ENCODE measurements around the gene LCN10.
"Not testable (repeated sequence)": the region's sequence is repeated elsewhere in the genome, so short reads cannot be mapped to it uniquely, and the experiment has no call there.

Gene LCN10

GRCh38 chr9:136742591-136743391 lies at the start of gene LCN10:
Gene LCN10 (minus strand): TSS chr9:136742940. CDS start chr9:136742903, 37 bp downstream.
- no peak for DNase-seq

DNA sequence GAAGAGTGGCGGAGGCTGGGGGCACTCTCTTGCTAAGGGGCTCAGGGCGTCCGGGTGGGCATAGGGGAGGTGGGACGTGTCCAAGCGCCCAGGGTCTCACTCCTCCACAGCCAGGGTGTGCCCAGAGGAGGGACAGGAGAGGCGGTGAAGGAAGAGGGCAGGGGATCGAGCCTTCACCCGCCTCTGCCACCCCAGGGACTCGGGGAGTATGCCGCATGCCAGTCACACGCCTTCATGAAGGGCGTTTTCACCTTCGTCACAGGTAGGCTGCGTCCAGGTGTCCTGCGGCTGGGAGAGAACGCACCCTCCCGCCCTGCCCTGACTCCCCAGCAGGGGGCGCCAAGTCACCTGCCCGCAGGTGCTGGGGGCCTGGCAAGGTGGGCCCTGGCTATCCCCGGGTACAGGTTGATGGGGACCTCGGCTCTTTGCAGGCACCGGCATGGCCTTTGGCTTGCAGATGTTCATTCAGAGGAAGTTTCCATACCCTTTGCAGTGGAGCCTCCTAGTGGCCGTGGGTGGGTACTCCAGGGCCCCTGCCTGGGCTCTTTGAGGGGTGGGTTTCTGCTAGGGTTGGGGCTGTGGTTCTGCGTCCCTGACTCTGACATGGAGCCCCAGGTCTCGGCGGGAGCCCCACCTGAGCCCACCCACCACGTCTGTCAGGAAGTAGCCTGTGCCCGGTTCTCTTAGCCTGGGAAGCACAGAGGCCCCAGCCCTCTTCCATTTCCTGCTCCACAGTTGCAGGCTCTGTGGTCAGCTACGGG lies 49.0 kb upstream of the LCN10 start:
- peak; percentile 17 for DNase-seq

- peak; percentile 98 for DNase-seq
Measured at GRCh38 chr9:136790640-136791515, 48.1 kb upstream of the LCN10 start, which contains the start of gene TMEM141. Gene TMEM141 (plus strand): TSS chr9:136791344. CDS start chr9:136791371, 27 bp downstream.

- no peak for DNase-seq
Measured at GRCh38 chr9:136789523-136789937, 46.8 kb upstream of the LCN10 start.

GRCh38 chr9:136788644-136789522 lies 46.1 kb upstream of the LCN10 start:
- not testable (repeated sequence) for DNase-seq

DNA sequence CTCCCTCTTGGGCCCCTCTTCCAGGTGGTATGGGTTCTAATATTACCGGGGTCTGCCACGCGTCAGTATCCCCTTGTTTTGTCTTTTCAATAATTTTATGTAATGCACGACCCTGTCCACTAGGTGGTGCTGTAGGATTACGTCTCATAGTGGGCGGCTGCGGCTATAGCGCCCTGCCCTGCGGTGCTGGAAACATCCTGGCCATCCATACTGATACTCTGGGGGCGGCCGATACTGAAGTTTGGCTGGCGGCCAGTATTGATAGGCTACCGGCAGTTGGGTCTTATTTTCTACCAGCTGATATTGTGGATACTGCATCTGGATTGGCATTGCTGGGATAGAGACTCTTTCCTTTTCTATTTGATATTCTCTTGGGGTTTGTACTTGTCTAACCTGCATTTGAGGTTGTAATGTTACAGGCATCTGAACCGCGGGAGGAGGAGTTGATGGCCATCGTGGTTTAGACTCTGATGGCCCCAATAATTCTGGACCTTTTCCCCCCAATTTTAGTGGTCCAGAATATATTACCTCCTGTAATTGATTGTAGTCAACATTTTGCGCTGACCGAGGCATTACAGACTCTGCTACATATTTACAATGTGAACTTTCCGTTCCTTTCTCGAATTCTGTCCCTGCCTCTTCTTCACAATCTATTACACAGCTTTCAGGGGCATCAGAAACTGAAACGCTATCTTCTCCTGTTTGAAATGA lies 45.1 kb upstream of the LCN10 start:
- DNase-seq: peak; percentile 24

DNA sequence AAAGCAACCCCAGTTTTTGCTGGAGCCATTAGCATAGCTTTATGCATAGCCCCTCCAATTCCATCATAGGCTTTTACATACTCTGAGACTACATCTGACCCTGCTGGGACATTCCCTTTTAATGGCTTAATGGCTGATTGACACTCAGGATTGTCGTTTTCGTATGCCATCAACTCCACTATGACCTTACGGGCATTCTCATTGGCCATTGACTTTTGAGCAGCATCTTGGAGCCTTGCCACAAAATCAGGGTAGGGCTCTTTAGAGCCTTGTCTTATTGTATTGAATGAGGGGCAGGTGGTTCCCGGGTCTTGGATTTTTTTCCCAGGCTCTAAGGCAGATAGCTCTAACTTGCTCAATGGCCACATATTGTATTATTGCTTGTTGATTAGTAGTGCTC lies 44.2 kb upstream of the LCN10 start:
- DNase-seq: not testable (repeated sequence)

DNA sequence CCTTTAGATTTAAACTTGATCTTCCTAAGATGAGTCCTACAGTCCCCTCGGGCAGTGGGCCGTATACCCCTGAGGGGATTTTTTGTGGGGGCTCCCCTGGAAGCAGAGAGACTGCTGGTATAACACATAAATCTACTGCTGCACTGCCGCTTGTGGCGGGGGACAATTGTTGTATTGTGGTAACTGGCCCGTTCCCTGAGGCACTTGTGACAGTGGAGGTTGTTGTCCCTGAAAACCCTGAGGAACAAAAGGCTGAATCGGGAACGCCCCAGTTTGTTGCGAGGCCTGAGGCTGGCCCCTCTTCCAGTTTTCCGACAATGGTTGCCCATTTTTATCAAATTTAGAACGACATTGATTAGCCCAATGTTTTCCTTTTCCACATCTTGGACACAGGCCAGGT lies 43.7 kb upstream of the LCN10 start:
- no peak for DNase-seq

- not testable (repeated sequence) for DNase-seq
Measured at GRCh38 chr9:136785565-136786355, 43.0 kb upstream of the LCN10 start.

GRCh38 chr9:136784997-136785361 lies 42.2 kb upstream of the LCN10 start:
- DNase-seq: no peak

GRCh38 chr9:136784249-136784996 lies 41.7 kb upstream of the LCN10 start:
- DNase-seq: no peak

GRCh38 chr9:136782452-136782851 lies 39.7 kb upstream of the LCN10 start:
- no peak for DNase-seq

DNA sequence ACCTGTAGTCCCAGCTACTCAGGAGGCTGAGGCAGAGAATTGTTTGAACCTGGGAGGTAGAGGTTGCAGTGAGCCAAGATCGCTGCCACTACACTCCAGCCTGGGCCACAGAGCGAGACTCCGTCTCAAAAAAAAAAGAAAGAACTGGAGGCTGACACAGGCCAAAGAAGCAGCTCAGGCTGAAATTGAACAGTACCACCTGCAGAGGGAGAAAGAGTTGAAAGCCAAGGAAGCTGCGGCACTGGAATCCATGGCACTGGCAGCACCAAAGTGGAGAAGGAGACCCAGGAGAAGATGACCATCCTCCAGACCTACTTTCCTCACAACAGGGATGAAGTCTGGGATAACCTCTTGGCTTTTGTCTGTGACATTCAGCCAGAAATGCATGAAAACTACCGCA lies 37.1 kb upstream of the LCN10 start:
- DNase-seq: no peak

DNA sequence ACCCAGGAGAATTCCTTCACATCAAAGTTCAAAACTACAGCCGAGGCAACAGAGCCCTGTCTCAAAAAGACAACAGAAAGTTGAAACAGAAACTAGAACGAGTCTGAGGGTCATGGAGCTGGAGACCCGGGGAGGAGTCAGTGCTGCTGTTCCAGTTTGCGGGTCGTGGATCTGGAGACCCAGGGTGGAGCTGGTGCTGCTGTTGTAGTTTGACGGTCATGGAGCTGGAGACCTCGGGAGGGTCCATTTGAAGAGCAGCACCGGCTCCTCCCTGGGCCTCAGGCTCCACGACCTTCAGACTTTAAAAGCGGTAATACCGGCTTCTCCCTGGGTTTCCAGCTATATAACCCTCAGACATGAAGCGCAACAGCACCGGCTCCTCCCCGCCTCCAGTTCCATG lies 34.6 kb upstream of the LCN10 start:
- DNase-seq: no peak

DNA sequence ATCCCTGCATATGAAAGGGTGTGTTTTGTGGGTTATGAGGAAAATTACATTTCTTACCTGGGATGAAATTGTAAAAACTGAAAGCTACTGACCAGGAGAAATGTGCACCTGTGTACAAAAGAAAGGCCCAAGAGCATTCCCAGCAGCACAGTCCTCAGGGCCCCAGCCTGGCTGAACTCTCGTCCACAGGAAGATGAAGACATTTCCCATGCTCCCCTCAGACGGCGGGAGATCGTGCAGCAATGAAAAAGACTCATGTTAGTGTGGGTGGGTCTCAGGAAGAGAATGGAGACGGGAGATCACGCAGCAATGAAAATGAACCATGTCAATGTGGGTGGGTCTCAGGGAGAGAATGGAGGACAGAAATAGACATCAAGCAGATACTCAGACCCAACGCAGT lies 34.2 kb upstream of the LCN10 start:
- no peak for DNase-seq

DNA sequence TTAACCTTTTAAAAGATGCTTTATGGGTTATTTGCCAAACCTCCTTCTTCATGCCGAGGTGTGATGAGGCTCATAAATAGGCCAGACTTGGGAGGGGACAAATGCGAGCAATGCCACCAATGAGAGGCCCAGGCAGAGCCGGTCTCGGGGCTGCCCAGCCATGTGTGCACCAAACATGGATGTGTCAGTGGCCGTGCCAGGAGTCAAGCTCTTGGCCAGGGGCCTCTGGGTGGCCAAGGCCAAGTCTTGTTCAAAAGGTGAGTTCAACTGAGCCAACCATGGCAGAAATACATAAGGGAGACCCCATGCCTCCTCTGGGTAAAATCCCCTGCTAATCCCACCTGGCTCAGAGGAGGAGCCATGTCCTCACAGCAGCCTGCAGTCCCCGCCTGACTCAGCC lies 32.5 kb upstream of the LCN10 start:
- DNase-seq: no peak

DNA sequence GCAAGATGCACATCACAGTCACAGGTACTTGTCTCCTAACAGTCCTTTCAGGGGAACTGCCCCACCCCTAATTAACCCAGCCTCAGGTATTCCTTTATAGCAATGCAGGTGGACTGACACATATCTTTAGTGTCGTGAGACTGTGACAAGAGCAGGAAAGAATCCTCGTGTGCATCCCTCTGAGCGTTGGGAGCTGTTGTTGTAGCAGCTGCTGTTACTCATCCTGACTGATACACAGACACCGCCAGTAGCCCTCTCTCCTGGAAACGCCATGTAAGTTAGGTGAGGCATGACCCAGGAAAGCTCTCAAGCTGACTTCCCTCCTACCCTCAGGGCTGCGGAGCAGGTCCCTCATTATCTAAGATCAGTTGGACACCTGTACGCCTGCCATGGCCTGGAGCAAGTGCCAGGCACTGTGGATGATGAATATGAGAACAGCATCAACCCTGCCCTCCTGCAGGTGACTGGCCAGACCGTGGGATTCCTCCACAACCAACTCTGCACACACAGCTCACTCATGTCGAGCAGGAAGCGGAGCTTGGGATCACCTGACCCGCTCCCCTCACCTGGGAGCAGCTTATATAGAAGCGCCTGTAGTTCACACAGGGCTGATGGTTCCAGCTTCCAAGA lies 31.8 kb upstream of the LCN10 start:
- no peak for DNase-seq

- no peak for DNase-seq
Measured at GRCh38 chr9:136773386-136774044, 30.8 kb upstream of the LCN10 start.
